ENCODE results near the gene SIK3.
"Not testable (repeated sequence)": the region's sequence is repeated elsewhere in the genome, so short reads cannot be mapped to it uniquely, and the experiment has no call there.

Gene SIK3

DNA sequence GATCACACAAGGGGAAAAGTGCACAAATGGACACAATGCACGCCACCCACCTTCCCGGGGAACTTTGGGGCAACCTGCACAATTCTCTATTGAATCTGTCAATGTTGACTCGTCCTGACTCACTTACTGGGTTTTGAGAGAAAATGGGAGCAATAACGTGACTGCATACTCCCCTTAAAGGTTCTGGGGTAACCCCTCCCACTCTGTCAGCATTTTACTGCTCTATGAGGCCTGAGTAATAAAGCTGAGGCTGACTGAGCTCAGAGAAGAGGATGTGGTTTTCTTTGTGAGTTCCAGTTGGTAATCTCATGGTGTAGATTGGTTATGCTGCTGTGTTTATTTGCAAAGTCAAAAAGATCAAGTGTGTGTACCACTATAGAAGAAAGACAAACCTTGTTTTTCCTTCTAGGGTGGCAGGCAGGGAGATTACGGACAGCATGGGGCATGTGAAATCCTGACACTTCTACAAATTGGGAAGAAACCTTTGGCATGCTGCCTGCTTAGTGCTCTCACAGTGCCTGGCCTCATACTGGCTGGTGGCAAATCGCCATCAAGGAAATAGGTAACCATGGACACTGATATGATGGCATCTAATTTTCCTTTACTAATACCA is 244.7 kb downstream of the SIK3 start:
- peak; percentile 99 for FAIRE-seq
- DNase-seq (ENCODE audit: insufficient read length, low spot score): peak; percentile 80

DNA sequence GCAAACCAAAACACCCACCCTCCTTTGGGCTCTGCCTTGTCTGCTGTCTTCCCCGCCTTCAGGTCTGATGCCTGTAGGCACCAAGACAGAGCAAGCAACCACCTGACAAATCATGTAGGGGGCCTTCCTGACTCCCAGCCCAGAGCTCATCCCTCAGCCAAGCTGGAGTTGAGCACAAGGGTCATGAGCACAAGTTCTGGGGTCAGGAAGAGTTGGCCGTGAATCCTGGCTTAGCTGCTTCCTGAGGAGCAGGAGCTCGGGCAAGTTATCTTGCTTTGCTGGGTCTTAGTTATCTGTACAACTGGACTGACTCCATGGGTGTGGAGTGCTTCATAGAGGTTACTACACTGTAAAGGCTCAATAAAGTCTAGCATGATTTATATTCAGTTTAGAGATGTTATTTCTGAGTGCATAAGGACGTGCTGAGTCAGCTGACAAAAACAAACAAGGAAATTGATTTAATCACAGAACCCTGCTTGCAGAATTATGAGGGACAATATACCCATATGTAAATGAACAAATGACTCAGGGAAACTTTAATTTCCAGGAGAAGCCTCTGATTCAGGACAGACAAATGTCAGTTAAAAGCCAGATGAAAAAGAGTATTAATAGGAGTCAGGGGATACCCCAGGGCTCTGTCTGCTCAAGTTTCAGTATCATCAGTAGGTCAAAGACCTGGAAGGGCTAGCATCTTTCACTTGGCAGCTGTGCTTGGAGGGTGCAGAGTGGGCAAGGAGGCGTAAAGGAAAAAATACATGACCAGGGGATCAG is 245.8 kb downstream of the SIK3 start:
- FAIRE-seq (no peak), DNase-seq (ENCODE audit: insufficient read length, low spot score) (no peak)

DNA sequence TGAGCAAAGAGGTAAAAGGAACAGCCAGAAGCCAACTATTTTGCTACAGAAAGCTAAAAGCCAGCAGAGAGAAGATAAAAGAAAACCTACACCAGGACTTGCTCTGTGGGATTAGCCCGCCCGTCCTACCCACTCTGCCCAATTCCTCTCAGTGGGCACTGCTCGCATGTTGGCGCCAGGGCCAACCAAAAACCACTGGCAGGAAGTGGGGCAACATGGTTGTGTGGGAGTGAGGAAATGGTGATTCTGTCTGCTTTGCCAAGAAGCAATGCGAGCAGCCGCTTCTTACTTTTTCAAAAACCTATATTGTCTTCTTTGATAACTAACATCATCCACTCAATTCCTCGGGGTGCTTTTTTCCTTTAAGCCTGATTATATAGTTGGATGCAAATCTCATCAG is 246.6 kb downstream of the SIK3 start:
- FAIRE-seq: peak; percentile 88

DNA sequence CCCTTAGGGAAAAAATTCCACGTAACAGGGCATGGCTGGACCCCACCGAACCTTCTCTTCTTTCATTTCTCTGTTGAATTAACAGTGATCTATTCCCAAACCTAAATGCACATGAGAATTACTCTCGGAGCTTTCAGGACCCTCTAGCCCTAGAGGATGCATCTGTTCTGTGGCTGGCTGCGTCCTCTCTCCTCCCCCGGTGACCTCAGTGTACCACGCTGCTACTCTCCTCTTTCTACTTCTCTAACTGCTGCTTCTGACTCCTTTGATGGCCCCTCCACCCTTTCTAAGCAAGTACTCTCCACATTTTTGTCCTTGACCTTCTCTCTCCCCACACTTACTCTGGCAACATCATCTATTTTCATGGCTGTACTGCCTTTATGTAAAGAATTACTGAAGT is 248.7 kb downstream of the SIK3 start:
- FAIRE-seq (no peak), DNase-seq (ENCODE audit: insufficient read length, low spot score) (no peak)

More for the DNA sequence above, 246.6 kb downstream of the SIK3 start:
- DNase-seq (ENCODE audit: insufficient read length, low spot score): no peak

DNA sequence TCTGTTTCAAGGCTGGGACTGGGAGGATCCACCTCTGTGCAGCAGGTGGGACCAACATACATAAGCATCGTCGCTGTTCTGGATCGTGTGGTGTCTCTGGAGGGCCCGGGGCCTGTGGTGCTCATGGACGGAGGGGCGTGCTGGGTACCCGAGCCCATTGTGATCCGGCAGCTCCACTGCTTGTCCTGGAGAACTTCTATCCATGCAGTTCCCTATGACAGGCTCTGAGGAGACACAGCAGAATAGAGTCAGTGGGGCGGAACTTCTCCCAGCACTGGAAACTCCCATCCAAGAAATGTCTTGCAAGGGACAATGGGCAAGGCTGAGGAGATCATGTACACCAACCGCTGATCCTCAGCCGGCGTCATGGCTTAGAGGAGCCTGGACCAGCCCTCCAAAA is 249.2 kb downstream of the SIK3 start:
- DNase-seq (ENCODE audit: insufficient read length, low spot score): no peak
- FAIRE-seq: no peak

DNA sequence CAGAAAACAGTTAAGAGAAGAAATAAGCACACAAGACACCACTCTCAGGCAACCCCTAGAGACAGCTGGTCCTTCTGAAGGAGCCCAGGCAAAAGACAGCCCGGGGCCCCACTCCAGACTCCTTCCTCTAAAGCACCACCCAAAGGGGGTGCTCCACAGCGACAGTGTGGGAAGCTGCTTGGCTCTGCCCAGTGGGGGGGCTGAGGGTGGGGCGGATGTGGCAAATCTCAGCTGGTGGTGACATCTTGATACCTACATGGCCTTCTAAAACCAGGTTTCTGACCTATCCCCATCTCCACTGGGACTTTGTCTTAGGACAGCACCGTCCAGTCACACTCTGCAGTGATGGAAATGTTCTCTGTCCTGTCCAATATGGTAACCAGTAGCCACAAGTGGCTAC is 250.6 kb downstream of the SIK3 start:
- FAIRE-seq (no peak), DNase-seq (ENCODE audit: insufficient read length, low spot score) (no peak)

DNA sequence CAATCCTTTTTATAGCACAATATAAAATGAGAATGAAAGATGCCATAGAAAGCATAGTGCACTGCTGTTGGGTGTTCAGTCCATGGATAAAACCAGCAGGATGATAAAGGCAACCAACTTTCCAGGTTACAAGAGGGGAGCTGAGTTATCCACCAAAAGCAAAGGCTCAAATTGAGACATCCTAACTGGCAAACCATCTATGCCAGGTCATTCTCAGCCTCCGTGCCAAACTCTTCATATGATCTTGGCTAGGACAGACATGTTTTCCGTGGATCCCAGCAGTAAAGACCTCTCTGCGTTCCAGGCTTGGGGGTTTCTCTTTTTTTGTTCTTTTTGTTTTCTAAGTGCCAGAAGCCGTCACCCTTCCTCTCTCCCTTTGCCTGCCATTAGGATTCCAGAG is 253.5 kb downstream of the SIK3 start:
- FAIRE-seq (no peak), DNase-seq (ENCODE audit: insufficient read length, low spot score) (no peak)

DNA sequence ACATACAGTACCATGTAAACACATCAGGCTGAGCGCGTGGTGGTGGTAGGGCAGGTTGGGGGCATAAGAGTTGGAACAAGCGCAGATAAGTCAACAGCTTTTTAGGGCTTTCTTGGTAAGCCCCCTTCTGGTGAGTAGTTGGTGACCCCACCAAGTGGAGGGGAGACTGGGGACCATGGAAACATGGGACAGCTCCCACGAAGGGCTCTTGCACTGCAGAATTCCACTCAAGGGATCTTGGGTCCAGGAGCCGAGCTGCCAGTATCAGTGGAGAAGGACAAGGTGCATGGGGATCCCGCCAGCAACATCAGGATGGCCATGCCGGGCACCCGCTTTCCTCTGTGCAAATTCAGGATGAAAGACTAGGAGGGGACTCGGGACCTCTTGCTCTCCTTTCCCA is 254.6 kb downstream of the SIK3 start:
- FAIRE-seq: no peak
- no peak for DNase-seq (ENCODE audit: insufficient read length, low spot score)

DNA sequence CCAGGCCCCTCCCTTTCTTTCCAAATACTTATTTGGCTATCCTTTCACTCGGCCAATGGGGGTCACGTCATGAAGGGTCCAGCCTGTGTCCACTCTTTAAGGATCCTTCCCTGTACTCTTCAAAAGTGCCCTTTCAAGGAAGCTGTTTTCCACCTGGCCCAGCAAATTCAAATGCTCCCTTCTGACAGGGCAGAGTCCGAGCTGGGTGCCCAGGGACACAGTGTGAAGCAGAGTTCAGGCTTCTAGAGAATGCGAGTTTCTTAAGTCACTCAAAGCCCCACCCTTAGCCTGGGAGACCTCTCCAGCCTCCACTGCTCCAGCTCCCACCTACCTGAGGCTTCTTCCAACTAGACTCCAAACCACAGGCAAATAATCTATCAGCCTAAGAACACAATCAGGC is 255.3 kb downstream of the SIK3 start:
- no peak for DNase-seq (ENCODE audit: insufficient read length, low spot score)
- no peak for FAIRE-seq

DNA sequence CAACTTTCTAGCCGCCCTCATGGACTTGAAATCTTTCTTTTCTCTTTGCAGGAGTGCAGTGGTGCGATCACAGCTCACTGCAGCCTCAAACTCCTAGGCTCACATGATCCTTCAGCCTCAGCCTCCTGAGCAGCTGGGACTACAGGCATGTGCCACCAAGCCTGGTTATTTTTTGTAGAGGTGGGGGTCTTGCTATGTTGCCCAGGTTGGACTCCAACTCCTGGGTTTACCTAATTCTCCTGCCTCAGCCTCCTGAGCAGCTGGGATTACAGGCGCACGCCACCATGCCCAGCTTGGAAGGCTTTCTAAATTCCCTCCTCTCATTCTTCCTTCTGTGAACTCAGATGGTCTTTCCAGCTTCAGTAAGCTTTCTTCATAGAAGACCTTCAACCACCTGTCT is 256.1 kb downstream of the SIK3 start:
- FAIRE-seq (no peak), DNase-seq (ENCODE audit: insufficient read length, low spot score) (no peak)

DNA sequence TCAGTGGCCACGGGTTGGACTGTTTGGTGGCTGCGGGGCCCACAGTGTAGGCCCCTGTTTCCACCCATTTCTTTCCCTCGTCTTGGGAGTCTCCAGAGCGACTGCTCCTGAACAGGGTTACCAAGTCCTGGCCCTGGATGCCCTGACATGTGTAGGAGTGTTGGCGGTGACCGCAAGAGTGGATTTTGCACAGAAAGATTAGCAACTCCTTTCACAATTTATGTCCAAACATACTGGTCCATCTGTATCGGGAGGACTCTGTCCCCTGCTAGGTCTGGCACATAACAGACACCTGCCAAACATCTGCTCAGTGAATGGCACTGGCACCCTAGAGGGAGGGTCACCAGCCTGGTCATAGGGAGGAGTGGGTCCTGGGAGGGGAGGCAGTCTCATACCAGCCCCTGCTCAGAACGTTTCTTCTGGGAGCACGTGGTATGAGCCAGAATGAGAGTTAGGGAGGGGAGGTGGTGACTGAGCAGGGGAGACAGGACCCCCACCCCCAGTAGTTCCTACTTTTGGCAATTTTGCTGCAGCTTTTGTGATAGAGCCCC is 257.4 kb downstream of the SIK3 start:
- DNase-seq (ENCODE audit: insufficient read length, low spot score) (no peak), FAIRE-seq (no peak)

DNA sequence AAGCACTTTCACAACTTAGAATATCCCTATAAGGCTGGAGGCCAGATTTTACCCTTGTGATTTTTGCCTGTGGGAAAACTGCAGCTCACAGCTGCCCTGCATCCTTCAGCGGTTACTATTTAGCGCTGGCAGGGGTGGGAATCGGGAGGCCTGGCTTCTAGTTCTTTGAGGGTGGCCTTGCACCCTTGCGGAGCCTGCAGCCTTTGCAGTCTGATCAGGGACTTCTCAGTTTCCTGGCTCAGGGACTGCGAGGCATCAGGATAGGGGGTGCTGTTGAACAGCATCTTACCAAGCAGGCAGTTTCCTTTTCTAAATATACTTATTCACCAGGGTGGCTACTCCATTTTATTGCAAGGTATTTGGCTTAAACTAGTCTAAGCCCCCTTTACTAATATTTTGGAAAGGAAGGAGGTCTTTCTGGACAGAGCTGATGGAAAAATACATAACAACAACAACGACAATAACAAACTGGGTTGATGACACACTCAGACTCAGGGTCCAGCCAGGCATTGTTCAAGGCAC is 257.9 kb downstream of the SIK3 start:
- DNase-seq (ENCODE audit: insufficient read length, low spot score): no peak
- FAIRE-seq: no peak

DNA sequence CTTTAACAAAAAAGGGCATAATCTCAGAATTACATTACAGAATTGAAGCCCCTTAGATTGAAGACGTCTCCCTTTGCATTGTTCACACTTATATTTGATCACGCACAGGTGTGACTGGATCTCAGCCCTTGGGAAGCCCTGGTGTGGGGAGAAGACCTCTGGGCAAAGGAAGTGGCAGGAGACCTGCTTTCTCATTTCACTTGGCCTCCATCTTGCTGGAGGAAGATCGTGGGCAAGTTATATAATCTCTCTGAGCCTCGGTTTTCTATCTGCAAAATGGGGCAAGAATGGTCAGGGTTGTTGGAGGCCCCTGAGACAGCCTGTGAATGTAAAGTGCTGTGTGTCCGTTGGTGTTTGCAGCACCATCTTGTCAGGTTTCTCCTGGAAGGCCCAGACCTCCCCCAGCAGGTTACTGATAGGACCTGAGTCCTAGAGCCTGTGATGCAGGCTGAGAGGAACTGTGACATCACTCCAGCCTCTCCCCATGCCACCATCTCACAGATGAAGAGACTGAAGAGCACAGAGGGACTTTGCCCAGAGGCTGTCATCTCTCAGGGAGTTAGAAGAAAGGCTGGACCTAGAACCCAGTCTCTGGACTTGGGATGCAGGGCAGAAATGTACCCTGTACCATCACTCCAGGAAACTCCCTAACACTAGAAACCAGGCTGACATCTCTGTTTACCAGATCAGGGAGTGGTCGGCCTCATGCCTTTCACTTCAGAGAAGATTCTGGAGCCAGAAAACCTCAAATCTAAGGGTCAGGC is 259.7 kb downstream of the SIK3 start:
- DNase-seq (ENCODE audit: insufficient read length, low spot score): no peak
- FAIRE-seq: no peak

DNA sequence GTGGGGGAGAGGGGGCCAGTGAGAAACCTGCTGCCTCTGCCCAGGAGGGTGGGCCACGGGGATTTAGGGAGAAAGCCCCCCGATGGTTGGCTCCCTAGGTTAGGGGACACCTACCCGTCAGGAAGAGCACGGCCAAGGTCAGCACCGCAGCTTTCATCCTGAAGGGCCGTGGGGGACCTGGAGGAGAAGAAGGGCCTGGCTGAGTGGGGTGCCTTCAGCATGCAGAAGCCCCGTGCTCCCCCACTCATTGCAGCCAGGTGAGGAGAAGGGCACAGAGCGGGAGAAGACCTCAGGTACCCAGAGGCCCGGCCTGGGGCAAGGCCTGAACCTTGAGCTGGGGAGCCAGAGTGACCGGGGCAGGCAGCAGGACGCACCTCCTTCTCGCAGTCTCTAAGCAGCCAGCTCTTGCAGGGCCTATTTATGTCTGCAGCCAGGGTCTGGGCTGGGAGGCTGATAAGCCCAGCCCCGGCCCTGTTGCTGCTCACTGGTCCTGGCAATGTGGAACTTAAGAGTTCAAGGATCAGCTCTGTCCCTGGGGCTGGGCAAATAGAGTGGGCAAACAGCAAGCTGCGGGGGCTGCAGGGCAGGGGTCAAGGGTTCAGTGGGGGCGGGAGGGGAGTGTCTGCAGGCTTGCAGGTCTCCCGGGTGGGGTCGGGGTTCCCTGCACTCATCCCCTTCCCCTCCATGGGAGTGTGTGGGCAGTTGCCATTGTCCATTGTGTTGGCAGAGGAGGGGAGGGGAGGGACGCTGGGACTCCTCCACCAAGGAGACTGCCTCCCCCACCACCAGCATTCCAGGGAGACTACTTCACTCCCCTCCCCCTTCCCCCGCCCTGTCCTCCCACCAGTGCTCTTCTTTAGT is 260.8 kb downstream of the SIK3 start, which contains the start of gene APOA1:
Gene APOA1, minus strand, starts transcription at position 392 of the 861 bp plus-strand sequence. Its CDS starts 235 bp downstream, at position 157.
- DNase-seq (ENCODE audit: insufficient read length, low spot score) (no peak), FAIRE-seq (no peak)

DNA sequence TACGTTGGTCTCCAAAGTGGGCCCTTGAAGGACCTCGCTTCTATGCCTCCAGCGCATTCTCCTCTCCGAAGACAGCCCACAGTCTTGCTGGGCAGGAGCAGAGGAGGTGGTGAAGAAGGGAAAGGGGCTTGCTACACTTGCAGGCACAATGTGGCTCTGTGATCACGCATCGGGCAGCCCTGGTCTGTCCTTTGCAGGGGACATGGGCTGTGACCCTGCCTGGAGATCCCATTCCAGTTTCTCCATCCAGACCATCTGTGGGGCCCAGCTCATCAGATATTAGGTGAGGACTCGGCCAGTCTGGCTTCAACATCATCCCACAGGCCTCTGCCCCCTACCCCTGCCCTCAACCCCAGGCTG is 261.6 kb downstream of the SIK3 start:
- no peak for FAIRE-seq

DNA sequence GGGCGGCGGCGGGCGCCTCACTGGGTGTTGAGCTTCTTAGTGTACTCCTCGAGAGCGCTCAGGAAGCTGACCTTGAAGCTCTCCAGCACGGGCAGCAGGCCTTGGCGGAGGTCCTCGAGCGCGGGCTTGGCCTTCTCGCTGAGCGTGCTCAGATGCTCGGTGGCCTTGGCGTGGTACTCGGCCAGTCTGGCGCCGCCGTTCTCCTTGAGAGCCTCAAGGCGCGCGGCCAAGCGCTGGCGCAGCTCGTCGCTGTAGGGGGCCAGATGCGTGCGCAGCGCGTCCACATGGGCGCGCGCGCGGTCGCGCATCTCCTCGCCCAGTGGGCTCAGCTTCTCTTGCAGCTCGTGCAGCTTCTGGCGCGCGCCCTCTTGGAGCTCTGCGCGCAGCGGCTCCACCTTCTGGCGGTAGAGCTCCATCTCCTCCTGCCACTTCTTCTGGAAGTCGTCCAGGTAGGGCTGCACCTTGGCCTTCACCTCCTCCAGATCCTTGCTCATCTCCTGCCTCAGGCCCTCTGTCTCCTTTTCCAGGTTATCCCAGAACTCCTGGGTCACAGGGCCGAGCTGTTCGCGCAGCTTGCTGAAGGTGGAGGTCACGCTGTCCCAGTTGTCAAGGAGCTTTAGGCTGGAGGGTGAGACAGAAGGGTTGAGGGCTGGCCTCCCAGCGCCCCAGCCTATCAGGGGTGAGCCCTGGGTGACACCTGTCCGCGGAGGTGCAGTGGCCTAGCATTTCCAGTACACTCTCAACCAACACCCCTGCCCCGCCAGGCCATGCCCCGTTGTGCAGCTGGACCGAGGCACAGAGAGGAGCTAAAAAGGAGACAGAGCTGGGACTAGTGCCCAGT is 262.2 kb downstream of the SIK3 start:
- no peak for FAIRE-seq
- peak; percentile 82 for DNase-seq (ENCODE audit: insufficient read length, low spot score)

More for the DNA sequence above, 261.6 kb downstream of the SIK3 start:
- DNase-seq (ENCODE audit: insufficient read length, low spot score): no peak

DNA sequence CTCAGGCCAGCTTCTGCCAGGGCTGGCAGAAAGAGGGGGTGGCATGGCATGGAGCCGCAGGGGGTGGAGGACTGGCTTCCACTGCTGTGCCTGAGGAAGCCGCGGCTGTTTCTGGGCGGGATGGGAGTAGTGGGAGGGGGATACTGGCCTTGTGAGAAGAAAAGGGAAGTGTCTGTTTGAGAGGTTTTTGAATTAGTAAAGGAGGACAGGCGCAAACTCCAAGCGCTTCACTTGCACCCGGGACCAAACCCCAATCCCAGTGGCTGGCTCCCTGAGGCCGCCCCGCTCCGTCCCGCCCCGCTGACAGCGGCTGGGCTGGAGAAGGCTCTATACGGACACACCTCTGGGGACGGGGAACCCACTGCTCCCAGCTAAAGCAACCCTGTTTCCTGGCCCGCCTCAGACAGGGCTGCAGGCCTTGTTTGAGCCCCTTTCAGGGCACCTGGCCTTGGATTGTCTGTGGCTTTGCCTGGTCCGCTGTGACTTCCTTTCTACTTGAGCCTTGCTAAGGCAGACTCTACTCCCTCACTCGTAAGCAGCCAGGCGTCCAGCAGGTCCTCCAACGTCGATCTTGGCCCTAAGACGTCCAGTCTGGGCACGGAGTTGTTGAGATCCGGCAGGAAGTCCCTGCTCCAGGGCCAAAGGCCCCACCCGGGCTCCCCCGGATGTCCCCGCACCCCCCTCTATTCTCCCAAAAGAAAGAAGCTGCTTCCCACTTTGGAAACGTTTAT is 263.0 kb downstream of the SIK3 start:
- no peak for FAIRE-seq
- DNase-seq (ENCODE audit: insufficient read length, low spot score): no peak

DNA sequence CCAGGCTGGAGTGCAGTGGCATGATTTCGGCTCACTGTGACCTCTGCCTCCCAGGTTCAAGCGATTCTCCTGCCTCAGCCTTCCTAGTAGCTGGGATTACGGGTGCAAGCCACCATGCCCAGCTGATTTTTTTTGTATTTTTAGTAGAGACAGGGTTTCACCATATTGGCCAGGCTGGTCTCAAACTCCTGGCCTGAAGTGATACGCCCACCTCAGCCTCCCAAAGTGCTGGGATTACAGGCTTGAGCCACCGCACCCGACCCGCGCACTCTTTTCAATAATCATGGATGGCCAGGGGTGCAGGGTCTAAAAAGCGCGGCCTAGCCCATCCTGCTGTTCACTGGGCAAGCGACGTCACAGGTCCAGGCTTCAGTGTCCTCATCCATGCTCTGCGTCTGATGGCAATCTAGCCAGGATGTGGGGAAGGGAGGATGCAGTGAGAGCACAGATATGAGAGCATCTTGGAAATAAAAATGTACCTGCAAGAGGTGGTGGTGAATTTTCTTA is 263.6 kb downstream of the SIK3 start:
- not testable (repeated sequence) for DNase-seq (ENCODE audit: insufficient read length, low spot score); FAIRE-seq

Measured in GM19239 (cell line).